BE2C (cell line): ENCODE results near the gene ANKK1.

Experiments
- DNase-seq: peaks from one replicate; pipeline ENCODE4 v3.0.0-alpha.2; 2020
- H3K27me3 ChIP-seq: fragments of 250-450 bp; sonication (Bioruptor Pico); 2 replicates; pipeline ENCODE4 v1.5.1; 2020; ENCODE audit warnings: mild to moderate bottlenecking
- H3K36me3 ChIP-seq: fragments of 250-450 bp; sonication (Bioruptor Pico); 2 replicates; pipeline ENCODE4 v1.5.1; 2020; ENCODE audit warnings: mild to moderate bottlenecking
- H3K4me1 ChIP-seq: fragments of 250-450 bp; sonication (Bioruptor Pico); 2 replicates; pipeline ENCODE4 v1.5.1; 2020
- H3K4me3 ChIP-seq: 2 replicates; pipeline ENCODE4 v1.5.1; 2011; ENCODE audit warnings: low read depth, low read length
- H3K9me3 ChIP-seq: fragments of 250-450 bp; sonication (Bioruptor Pico); 2 replicates; pipeline ENCODE4 v1.5.1; 2020
- CTCF ChIP-seq: IDR thresholded peaks from 2 replicates; pipeline ENCODE4 v1.5.1; 2012; ENCODE audit warnings: mild to moderate bottlenecking, low read depth, low read length

The ANKK1 gene

GRCh38 chr11:113349528-113349927 lies 38.1 kb upstream of the ANKK1 start:
- no peak for DNase-seq
- peaks cover 6% of the 10 kb centered on the region for H3K4me1 ChIP-seq
- H3K4me3 ChIP-seq = no peak overlapping the region
- no peaks in the 10 kb centered on the region; the same call in 1 of the 2 replicates for H3K9me3 ChIP-seq
- H3K36me3 ChIP-seq = no peaks in the 10 kb centered on the region
- H3K27me3 ChIP-seq = no peaks in the 10 kb centered on the region
- TF ChIP-seq CTCF = no peak

DNA sequence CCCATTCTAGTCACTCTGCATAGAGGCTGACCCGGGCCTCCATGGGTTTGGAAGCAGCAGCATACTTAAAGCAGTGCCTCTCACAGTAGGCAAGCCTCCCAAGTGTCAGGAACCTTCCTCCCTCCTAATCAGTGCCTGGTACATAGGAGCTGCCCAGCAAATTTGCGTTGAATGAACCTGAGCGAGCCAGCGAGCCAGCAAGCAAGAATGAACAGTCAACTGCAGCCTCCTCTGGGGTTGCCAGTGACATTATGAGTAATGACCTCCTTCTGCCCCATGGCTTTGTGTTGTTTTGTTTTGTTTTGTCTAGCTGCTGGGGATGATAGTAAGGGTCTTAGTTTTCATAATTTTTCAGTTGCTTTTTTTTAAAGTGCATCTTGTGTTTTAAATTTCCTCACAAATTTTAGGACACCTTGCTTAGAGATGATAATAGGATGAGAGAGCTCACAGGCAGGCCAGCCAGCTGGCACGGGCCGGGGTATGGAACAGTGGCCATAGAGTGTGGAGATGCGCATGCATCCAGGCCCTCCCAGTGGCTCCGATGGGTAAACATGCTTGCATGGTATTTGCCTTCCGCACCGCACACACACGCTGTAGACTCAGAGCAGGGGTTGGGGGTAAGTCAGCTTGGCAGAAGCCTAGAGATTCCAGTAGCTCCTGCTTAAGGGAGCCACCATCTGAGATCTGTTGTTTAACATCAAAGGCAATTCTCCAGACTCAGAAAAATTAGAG lies 37.1 kb upstream of the ANKK1 start:
- H3K9me3 ChIP-seq = no peaks in the 10 kb centered on the region; the same call in 1 of the 2 replicates
- no peak for TF ChIP-seq CTCF
- H3K4me1 ChIP-seq = peaks cover 6% of the 10 kb centered on the region
- H3K36me3 ChIP-seq = no peaks in the 10 kb centered on the region
- H3K27me3 ChIP-seq = no peaks in the 10 kb centered on the region
- H3K4me3 ChIP-seq = no peak overlapping the region
- no peak for DNase-seq

GRCh38 chr11:113351068-113351450 lies 36.5 kb upstream of the ANKK1 start:
- Histone ChIP-seq H3K36me3 (no peaks in the 10 kb centered on the region), H3K27me3 (no peaks in the 10 kb centered on the region), H3K4me1 (peaks cover 6% of the 10 kb centered on the region), H3K4me3 (no peak overlapping the region), H3K9me3 (no peaks in the 10 kb centered on the region; the same call in 1 of the 2 replicates)
- TF ChIP-seq CTCF = no peak
- DNase-seq = no peak

DNA sequence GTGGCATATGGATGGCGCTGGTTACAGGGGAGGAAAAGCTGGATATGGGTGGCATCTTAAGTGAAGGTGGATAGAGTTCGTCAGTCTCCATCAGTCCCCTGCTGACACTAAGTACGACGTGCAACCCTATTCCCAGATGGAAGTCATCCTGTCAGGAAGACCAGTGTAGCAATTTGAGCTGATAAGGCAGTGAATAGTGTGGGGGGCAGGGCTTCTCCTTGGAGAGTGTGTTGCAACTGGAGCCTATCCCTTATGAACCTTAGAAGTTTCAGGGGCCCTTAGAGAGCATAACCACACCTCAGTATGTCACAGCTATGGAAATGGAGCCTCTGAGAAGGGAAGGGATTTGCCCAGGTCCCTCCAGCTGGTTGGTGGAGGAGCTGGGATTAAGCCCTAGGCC lies 36.1 kb upstream of the ANKK1 start:
- Histone ChIP-seq H3K36me3 (no peaks in the 10 kb centered on the region), H3K27me3 (no peaks in the 10 kb centered on the region), H3K4me1 (peaks cover 6% of the 10 kb centered on the region), H3K9me3 (no peaks in the 10 kb centered on the region; the same call in 1 of the 2 replicates), H3K4me3 (no peak overlapping the region)
- DNase-seq = no peak
- no peak for TF ChIP-seq CTCF

- Histone ChIP-seq H3K9me3 (no peaks in the 10 kb centered on the region), H3K36me3 (no peaks in the 10 kb centered on the region; the same call in 1 of the 2 replicates), H3K27me3 (no peaks in the 10 kb centered on the region), H3K4me1 (no peaks in the 10 kb centered on the region), H3K4me3 (no peak overlapping the region)
- no peak for DNase-seq
- TF ChIP-seq CTCF = no peak
Measured at GRCh38 chr11:113356203-113356602, 31.4 kb upstream of the ANKK1 start.

DNA sequence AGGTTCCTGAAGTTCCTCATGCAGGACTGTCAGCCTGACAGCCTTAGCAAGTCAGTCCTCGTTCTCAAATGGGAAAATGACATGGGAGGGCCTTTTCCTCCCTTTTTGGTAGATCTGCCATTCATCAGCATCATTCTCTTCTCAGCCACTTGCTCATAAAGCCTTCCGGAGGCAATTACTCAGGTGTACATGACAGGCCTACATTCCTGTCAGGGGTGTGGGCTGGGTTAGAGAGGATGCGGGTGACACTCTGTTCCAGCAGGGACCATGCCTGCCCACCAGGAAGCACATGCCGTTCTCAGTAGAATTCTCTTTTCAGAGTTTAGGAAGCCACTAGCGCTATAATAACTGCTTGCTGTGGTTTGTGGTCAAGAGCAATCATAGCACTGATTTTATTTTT lies 24.2 kb upstream of the ANKK1 start:
- TF ChIP-seq CTCF = no peak
- no peaks in the 10 kb centered on the region for H3K27me3 ChIP-seq
- no peak overlapping the region for H3K4me3 ChIP-seq
- H3K4me1 ChIP-seq = no peaks in the 10 kb centered on the region
- H3K36me3 ChIP-seq = no peaks in the 10 kb centered on the region; the same call in 1 of the 2 replicates
- no peaks in the 10 kb centered on the region for H3K9me3 ChIP-seq
- DNase-seq = no peak
